GM12891 (cell line): ENCODE data around the gene OR6T1.

Experiments
- PAX5 ChIP-seq: IDR thresholded peaks from 2 replicates; pipeline ENCODE4 v1.6.1; 2011; ENCODE audit warnings: low read length, moderate library complexity, mild to moderate bottlenecking; ENCODE audit not compliant: insufficient read depth, severe bottlenecking
- POLR2A ChIP-seq: IDR thresholded peaks from 2 replicates; pipeline ENCODE4 v1.6.1; 2011; ENCODE audit warnings: low read depth, low read length, control low read depth
- POLR2AphosphoS5 ChIP-seq: IDR thresholded peaks from 2 replicates; pipeline ENCODE4 v1.6.1; 2011; ENCODE audit warnings: low read depth, low read length, control low read depth
- POU2F2 ChIP-seq: IDR thresholded peaks from 2 replicates; pipeline ENCODE4 v1.6.1; 2011; ENCODE audit warnings: low read depth, mild to moderate bottlenecking, control low read depth, low read length, moderate library complexity
- SPI1 ChIP-seq: IDR thresholded peaks from 2 replicates; pipeline ENCODE4 v1.6.1; 2011; ENCODE audit warnings: low read depth, low read length, control low read depth
- TAF1 ChIP-seq: IDR thresholded peaks from 2 replicates; pipeline ENCODE4 v1.6.1; 2011; ENCODE audit warnings: low read depth, low read length, control low read depth

GRCh38 chr11:123920943-123921342, 22.7 kb downstream of the OR6T1 start:
- no peak for TF ChIP-seq POU2F2
- TF ChIP-seq POLR2A = no peak
- TF ChIP-seq POLR2AphosphoS5 = no peak
- TF ChIP-seq TAF1 = no peak
- TF ChIP-seq SPI1 = no peak
- TF ChIP-seq PAX5 = no peak
